ENCODE data around the gene CNN1.

DNA sequence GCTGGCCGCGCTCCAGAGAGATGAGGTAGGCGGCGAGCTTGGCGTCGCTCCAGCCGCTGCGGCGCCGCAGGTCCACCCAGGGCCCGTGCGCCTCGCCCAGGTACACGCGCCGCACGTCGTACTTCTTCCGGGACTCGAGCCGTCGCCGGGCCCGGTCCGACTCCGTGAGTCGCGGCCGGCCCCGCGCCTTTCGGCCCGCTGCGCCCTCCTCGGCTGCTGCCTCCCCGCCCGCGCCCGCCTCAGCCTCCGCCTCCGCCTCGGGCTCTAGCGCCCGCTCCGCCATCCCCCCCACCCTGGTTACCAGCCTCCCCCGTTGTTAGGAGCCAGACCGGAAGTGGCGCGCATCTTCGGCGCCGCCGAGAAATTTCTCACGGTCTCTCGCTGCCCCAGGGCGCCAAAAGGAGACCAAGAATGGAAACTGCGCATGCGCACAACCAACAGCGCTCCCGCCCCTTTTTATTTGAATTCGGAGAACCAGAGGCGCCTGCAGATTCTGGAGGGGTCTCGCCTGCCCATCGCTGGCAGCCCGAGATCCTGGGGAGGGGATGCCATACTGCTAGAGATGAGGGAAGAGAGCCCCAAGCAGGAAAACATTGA is 33.0 kb upstream of the CNN1 start, which contains the start of gene ZNF653:
- TF ChIP-seq POLR2A (IDR thresholded peaks at IDR 0.05; ENCODE audit: low read depth, low read length) (peak; percentile 54; the same call in 1 of the 2 replicates), TAF1 (IDR thresholded peaks at IDR 0.05; ENCODE audit: low read depth, low read length) (no peak; the same call in 1 of the 2 replicates), POLR2AphosphoS5 (IDR thresholded peaks at IDR 0.05; ENCODE audit: low read depth, low read length) (no peak), PAX5 (IDR thresholded peaks at IDR 0.05; ENCODE audit: insufficient read depth, low read length, severe bottlenecking) (no peak)
